GM21723 (cell line): ENCODE measurements around the gene P2RY13.

Experiments used
- ATAC-seq: cut with Tn5 transposase; IDR thresholded peaks from one replicate; pipeline ENCODE4 v1.9.1; 2021; ENCODE audit warnings: mild to moderate bottlenecking, moderate library complexity; ENCODE audit not compliant: unreplicated experiment

P2RY13 gene

DNA sequence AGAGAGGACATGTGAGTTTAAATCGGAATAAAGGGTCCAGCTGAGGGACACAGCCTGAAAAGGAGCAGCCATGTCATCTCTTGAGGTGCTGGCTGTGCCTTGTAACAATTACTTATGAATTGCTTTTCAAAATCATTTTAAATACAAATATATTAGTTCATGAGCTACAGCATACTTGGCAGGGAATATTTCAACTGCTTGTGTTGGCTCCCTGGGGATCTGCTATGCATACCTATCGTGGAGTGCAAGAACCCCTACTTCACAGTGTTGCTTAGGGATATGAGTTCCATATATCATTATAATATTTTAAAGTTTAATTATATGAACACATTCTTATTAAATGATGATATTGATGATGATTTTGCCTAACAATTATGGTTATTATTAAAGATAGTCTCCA is 31.9 kb downstream of the P2RY13 start:
- ATAC-seq: no peak

GRCh38 chr3:151296226-151296625 is 33.1 kb downstream of the P2RY13 start:
- ATAC-seq: no peak

DNA sequence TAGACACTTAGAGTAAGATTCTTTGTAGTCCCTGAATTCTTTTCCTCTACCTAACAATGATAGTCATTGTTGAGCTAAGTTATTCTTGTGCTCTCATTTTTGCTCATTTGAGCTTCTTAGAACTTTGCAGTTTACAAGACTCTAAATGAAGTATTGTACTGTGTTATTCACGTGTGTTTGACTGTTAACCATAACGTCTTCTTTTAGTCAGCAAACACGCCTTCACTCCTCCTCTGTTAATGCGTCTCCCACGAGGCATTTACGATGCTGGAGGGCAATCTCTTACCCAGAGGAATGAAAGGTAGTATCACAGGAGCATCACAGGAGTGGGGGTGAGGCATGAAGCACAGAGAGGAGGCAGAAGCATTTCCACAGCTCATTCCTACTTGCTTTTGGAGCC is 36.2 kb downstream of the P2RY13 start:
- ATAC-seq: no peak

DNA sequence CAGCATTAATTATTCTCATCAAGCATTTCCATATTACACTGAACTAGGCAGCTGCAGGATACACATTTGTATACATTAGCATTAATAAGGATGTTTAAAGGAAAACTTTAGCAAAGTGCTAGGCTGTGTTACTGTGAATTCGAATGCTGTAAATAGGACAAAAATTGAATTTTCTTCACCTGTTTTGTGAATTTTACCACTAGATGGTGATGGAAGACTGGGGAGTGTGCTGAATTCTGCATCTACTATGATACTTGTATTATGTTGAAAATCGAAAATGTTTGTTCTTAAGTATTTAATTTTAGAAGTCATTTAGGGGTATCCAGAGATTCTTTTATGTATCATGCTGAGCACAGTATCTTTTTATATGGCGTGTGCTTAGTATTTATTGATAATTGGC is 38.7 kb downstream of the P2RY13 start:
- no peak for ATAC-seq

DNA sequence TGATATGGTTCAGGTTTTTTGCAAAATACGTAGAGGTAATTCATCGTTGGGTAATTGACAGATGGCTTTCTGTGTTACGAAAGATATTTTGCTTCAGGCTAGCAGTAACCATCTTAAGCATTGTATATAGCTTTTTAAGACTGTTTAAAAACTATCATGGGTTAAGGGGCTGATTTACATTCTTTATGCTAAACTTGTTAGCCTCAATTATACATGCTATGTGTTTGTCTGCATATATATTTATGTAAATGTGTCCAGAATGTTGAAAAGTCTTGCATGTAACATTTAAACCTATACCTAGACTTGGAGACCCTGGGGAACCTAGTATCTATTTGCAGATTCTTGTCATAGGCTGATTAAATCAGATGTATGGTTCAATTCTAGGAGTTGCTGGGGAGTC is 39.9 kb downstream of the P2RY13 start:
- no peak for ATAC-seq

- ATAC-seq: no peak
Measured at GRCh38 chr3:151285940-151286339, 43.4 kb downstream of the P2RY13 start.

- no peak for ATAC-seq
Measured at GRCh38 chr3:151283907-151284461, 45.4 kb downstream of the P2RY13 start.

DNA sequence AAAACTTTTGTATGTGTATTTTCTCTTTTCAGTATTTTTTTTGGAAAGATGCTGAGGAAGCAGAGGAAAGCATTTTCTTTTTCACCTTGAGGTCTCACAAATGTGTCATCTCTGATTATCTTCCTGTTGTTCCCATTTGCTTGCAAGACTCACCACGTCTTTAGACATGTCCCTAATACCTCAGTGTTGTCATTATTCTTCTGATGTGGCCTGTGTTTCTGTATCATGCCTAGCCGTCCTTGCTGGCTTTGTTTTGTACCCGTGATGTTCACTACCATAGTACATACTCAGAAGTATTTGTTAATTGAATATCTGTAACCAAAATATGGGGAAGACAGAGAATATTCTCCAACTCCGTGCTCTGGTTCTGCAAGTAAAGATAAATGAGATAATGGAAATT is 46.0 kb downstream of the P2RY13 start:
- ATAC-seq: no peak

GRCh38 chr3:151282921-151283320 is 46.4 kb downstream of the P2RY13 start:
- ATAC-seq: peak; percentile 55

DNA sequence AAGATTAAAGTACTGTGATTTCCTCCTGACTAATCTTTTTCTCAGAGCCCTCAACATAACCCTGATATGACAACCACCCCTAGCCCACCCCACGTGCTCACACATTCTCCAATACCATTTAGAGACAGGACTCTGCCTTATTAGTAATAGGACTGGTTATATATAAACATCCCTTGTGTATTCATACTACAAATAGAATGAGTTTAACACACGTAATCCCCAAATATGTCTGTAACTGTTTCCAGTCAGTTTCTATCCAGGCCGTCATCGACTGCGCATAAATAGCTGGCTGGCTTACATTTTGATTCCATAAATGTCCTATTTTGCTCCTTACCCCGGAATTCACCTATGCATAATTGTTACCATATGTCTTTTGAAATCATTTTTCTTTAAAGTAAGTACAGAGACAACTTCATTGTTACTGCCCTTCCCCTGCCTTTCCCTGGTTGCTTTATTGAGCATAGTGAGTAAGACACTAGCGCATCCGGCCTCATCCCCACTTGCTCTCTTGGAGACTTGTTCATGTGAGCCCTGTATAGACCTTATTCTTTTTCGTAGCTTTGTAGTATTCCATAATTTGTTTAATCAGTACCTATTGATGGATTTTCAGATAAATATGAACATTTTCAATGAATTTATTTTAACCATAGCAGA is 47.6 kb downstream of the P2RY13 start:
- ATAC-seq: no peak

DNA sequence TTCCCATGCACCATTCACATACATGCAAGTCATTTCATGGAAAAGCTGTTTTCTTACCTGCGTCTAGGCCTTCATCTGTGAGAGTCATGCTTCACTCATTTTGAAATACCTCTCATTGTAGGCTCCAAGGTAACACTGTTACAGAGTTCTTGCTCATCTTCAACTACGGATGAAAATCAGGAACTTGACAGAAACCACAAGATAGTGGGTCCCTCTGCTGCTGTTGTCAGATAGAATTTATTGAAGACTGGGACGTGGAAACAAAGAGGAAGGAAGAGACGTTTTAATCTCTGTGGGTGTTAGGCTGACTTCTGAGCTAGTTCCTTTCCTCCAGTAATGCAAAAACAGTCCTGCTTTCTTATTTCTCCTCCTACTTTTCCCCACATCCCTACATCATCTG is 51.1 kb downstream of the P2RY13 start, which contains the start of gene P2RY14:
Gene P2RY14, minus strand, starts transcription at position 313 of the 400 bp plus-strand sequence. CDS start 64,226 bp downstream, outside the sequence.
- ATAC-seq: no peak

GRCh38 chr3:151276687-151277042 is 52.7 kb downstream of the P2RY13 start:
- peak; percentile 77 for ATAC-seq
